Activated B cell treated with CpG ODN at 0.5 μM for 24 hours (primary cell): Measurements from ENCODE around the gene STRADA. TPM values are rescaled to one million over a fixed set of nuclear protein-coding genes. Genes with fewer than 3 reads are reported as not detected.

ENCODE experiments used
- ATAC-seq: fragments of 200-7000 bp; cut with Tn5 transposase; one replicate; pipeline ENCODE4 v1.10.0; 2021; ENCODE audit warnings: low read depth, mild to moderate bottlenecking, moderate library complexity
- CTCF ChIA-PET: fragments of 350-600 bp; sonication (Branson Sonifier 250); formaldehyde crosslinking; loops from one replicate; lab custom pipeline; 2021; ENCODE audit warnings: antibody characterized with exemption; lab: Charles Lee
- POLR2A ChIA-PET: fragments of 350-600 bp; sonication (Branson Sonifier 250); formaldehyde crosslinking; loops from one replicate; lab custom pipeline; 2021; ENCODE audit warnings: antibody characterized with exemption; lab: Charles Lee
- DNase-seq: peaks from one replicate; pipeline ENCODE4 v3.0.0; 2022
- H3K27ac Mint-ChIP-seq: one replicate; pipeline ENCODE4 v1.8.0; 2020; ENCODE audit warnings: mixed read lengths
- H3K27me3 Mint-ChIP-seq: one replicate; pipeline ENCODE4 v1.8.0; 2021; ENCODE audit warnings: mixed read lengths
- H3K36me3 Mint-ChIP-seq: one replicate; pipeline ENCODE4 v1.8.0; 2021; ENCODE audit warnings: low read depth, mixed read lengths
- H3K4me1 Mint-ChIP-seq: one replicate; pipeline ENCODE4 v1.8.0; 2021; ENCODE audit warnings: mixed read lengths
- H3K4me3 Mint-ChIP-seq: one replicate; pipeline ENCODE4 v1.8.0; 2020; ENCODE audit warnings: mild to moderate bottlenecking, mixed read lengths
- H3K9me3 Mint-ChIP-seq: one replicate; pipeline ENCODE4 v1.8.0; 2020; ENCODE audit warnings: mixed read lengths
- intact Hi-C: fragments of 100-400 bp; cut with micrococcal nuclease; formaldehyde crosslinking; loops from one replicate; pipeline ENCODE4 v1.15.1; 2024
- total RNA-seq: library from RNA; stranded (reverse); gene quantifications from 2 replicates; pipeline ENCODE4 v1.2.3, GENCODE V29; 2022
- TF ChIP-seq, protein P1 (sequence below): fragments of 200-600 bp; IDR thresholded peaks from one replicate; pipeline ENCODE4 v1.8.0; 2022; ENCODE audit warnings: antibody characterized with exemption, mild to moderate bottlenecking

The STRADA gene
- total RNA-seq, 1 donor from 2014 or later, result 80.2 TPM

GRCh38 chr17:63672856-63673255 is 68.7 kb downstream of the STRADA start:
- H3K4me1 Mint-ChIP-seq, result peaks cover 15% of the 10 kb centered on the region
- H3K27me3 Mint-ChIP-seq, result no peaks in the 10 kb centered on the region
- ATAC-seq, result no peak
- H3K36me3 Mint-ChIP-seq, result peaks cover 72% of the 10 kb centered on the region
- no peak for DNase-seq
- H3K27ac Mint-ChIP-seq, result no peak overlapping the region
- ChIA-PET CTCF (no interaction called here), POLR2A (no interaction called here)
- intact Hi-C loops, result no loop called here
- no peaks in the 10 kb centered on the region for H3K9me3 Mint-ChIP-seq
- no peak overlapping the region for H3K4me3 Mint-ChIP-seq
- TF ChIP-seq, protein P1, sequence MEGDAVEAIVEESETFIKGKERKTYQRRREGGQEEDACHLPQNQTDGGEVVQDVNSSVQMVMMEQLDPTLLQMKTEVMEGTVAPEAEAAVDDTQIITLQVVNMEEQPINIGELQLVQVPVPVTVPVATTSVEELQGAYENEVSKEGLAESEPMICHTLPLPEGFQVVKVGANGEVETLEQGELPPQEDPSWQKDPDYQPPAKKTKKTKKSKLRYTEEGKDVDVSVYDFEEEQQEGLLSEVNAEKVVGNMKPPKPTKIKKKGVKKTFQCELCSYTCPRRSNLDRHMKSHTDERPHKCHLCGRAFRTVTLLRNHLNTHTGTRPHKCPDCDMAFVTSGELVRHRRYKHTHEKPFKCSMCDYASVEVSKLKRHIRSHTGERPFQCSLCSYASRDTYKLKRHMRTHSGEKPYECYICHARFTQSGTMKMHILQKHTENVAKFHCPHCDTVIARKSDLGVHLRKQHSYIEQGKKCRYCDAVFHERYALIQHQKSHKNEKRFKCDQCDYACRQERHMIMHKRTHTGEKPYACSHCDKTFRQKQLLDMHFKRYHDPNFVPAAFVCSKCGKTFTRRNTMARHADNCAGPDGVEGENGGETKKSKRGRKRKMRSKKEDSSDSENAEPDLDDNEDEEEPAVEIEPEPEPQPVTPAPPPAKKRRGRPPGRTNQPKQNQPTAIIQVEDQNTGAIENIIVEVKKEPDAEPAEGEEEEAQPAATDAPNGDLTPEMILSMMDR, result no peak

DNA sequence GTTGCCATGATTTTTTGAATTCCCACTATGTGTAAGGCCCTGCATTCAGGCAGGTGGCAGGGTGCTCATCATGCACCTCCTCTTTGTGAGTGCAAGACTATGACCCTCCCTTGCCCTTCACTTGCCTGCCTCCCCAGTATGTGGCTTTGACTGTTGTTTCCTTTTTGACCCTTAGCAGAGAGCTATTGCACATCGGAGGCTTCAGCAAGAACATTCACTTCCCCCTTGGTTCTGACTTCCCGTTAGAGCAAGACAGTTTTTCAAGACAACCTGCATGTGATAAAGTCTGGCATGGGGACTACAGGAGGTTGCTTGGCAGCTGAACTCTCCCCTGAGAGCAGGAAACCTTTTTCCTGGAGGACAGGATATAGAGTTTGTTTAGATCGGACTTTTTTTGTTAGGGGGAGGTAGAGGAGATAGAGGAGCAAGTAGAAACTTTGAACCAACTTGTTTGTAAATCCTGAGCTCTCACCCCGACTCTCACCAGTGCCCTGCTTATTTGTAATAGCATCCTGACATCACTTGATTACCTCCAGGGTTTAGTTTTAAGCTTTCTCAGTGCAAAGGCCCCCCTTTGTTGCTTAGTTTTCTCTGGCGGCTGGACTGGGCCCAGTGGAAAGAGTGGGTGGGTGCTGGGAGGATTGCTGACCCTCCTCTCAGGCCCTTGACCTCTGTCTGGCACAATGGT is 75.9 kb downstream of the STRADA start:
- TF ChIP-seq, protein P1, result no peak
- no peaks in the 10 kb centered on the region for H3K27me3 Mint-ChIP-seq
- ATAC-seq (peak; percentile 71), DNase-seq (no peak)
- H3K36me3 Mint-ChIP-seq, result peaks cover 66% of the 10 kb centered on the region
- CTCF ChIA-PET, result interaction anchor here (1.1 to 1.9 kb wide), 6 partner anchors 10 to 240 kb away, joined by 3 to 6 read pairs (median 5); no protein-coding TSS in a partner anchor
- H3K27ac Mint-ChIP-seq, result peak overlapping the region; percentile 95
- no peaks in the 10 kb centered on the region for H3K9me3 Mint-ChIP-seq
- H3K4me3 Mint-ChIP-seq, result peak overlapping the region; percentile 68
- POLR2A ChIA-PET, result interaction anchor here (0.9 to 4.7 kb wide), 11 partner anchors 10 to 108 kb away, joined by 3 to 32 read pairs (median 6); partner anchors contain the start of genes CCDC47, DDX42 and MAP3K3
- H3K4me1 Mint-ChIP-seq, result peaks cover 44% of the 10 kb centered on the region
- intact Hi-C loops, result loop anchor here (5.0 kb wide), 1 partner anchor 43 kb away; the partner anchor contains the start of gene MAP3K3

DNA sequence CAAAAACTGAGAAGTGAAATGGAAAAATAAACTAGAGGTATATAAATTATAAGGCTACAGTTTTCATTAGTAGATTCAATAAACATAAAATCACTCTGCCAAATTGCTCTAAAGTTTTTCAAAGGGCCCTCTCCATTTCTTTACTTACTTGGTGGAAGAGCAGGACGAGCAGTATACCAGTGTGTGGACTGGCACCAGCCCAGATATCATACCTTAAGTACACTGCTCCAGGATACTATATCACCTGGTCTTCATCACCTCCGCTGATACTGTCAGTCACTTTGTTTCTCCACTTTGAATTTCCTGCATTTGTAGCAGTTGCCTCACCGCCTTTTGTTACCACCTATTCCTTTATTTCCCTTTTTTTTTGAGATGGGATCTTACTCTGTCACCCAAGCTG is 81.7 kb downstream of the STRADA start:
- Mint-ChIP-seq H3K36me3 (peaks cover 65% of the 10 kb centered on the region), H3K27me3 (no peaks in the 10 kb centered on the region), H3K27ac (no peak overlapping the region), H3K9me3 (no peaks in the 10 kb centered on the region), H3K4me3 (no peak overlapping the region), H3K4me1 (peaks cover 7% of the 10 kb centered on the region)
- DNase-seq (no peak), ATAC-seq (no peak)
- POLR2A ChIA-PET, result no interaction called here
- intact Hi-C loops, result no loop called here
- TF ChIP-seq, protein P1, result no peak
- CTCF ChIA-PET, result no interaction called here

GRCh38 chr17:63658366-63658765 is 83.2 kb downstream of the STRADA start:
- no peak for DNase-seq
- H3K9me3 Mint-ChIP-seq, result no peaks in the 10 kb centered on the region

DNA sequence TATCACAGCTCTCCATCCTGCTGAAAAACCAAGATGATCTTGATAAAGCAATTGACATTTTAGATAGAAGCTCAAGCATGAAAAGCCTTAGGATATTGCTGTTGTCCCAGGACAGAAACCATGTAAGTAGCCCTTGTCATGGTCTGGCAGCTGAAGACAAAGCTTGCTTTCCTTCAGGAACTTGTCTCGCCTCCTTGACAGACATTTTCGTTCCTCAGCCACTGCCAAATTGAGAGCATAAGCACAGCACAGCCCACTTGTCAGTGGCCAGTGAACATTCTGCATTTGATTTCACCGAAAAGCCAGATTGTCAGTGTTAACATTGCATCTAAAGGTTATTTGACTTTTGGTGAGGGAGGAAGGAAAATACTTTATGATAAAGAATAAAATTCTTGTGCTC is 83.8 kb downstream of the STRADA start:
- TF ChIP-seq, protein P1, result no peak
- Mint-ChIP-seq H3K36me3 (peaks cover 65% of the 10 kb centered on the region), H3K4me3 (no peak overlapping the region), H3K4me1 (no peaks in the 10 kb centered on the region), H3K9me3 (no peaks in the 10 kb centered on the region), H3K27ac (no peak overlapping the region), H3K27me3 (no peaks in the 10 kb centered on the region)
- ATAC-seq (no peak), DNase-seq (no peak)
- ChIA-PET CTCF (no interaction called here), POLR2A (no interaction called here)
- intact Hi-C loops, result no loop called here

More at GRCh38 chr17:63658366-63658765, 83.2 kb downstream of the STRADA start:
- Mint-ChIP-seq H3K4me1 (no peaks in the 10 kb centered on the region), H3K4me3 (no peak overlapping the region), H3K27ac (no peak overlapping the region), H3K36me3 (peaks cover 64% of the 10 kb centered on the region), H3K27me3 (no peaks in the 10 kb centered on the region)
- TF ChIP-seq, protein P1, result no peak
- CTCF ChIA-PET, result no interaction called here
- intact Hi-C loops, result no loop called here
- POLR2A ChIA-PET, result interaction anchor here (0.6 kb wide), 1 partner anchor 29 kb away, joined by 5 read pairs; no protein-coding TSS in a partner anchor
- ATAC-seq, result no peak
